CD4-positive, alpha-beta T cell (primary cell): ENCODE measurements around the gene APOBEC3A. TPM values are rescaled to one million over a fixed set of nuclear protein-coding genes. Genes with fewer than 3 reads are reported as not detected.

Source experiments
- ATAC-seq: fragments of 200-7000 bp; cut with Tn5 transposase; one replicate; pipeline ENCODE4 v1.10.0; 2022; ENCODE audit warnings: mild to moderate bottlenecking; ENCODE audit not compliant: poor library complexity
- CTCF ChIA-PET: fragments of 350-600 bp; sonication (Branson Sonifier 250); formaldehyde crosslinking; loops from one replicate; lab custom pipeline; 2021; ENCODE audit warnings: antibody characterized with exemption, inconsistent platforms; lab: Charles Lee
- POLR2A ChIA-PET: fragments of 350-600 bp; sonication (Branson Sonifier 250); formaldehyde crosslinking; loops from one replicate; lab custom pipeline; 2021; ENCODE audit warnings: antibody characterized with exemption, inconsistent platforms; lab: Charles Lee
- DNase-seq, 14 experiments: peaks; one replicate each; pipeline ENCODE4 v3.0.0-alpha.2; 2013 to 2020; ENCODE audit warnings: mixed read lengths in 2 of 14
- H3K27ac ChIP-seq, 2 donors: one replicate each; pipeline versions ENCODE4 v1.5.1 to v1.7.0; 2013; ENCODE audit warnings: low read length in 2 of 2, low read depth in 1 of 2, mild to moderate bottlenecking in 1 of 2
- H3K27me3 ChIP-seq, 2 experiments: 1 replicate in 1 of 2; 2 replicates in 1 of 2; pipeline versions ENCODE4 v1.6.1 to v1.7.0; 2013; ENCODE audit warnings: low read length in 2 of 2, control low read depth in 1 of 2, mild to moderate bottlenecking in 1 of 2, moderate library complexity in 1 of 2; ENCODE audit not compliant: insufficient read depth in 2 of 2, control insufficient read depth in 1 of 2
- H3K36me3 ChIP-seq: one replicate; pipeline ENCODE4 v1.6.1; 2013; ENCODE audit warnings: low read length, control low read depth; ENCODE audit not compliant: insufficient read depth
- H3K4me1 ChIP-seq: one replicate; pipeline ENCODE4 v1.6.1; 2013; ENCODE audit warnings: low read length, control low read depth; ENCODE audit not compliant: insufficient read depth
- H3K4me3 ChIP-seq: one replicate; pipeline ENCODE4 v1.5.1; 2013; ENCODE audit warnings: mild to moderate bottlenecking, low read length, moderate library complexity
- H3K9me3 ChIP-seq, 2 experiments: 1 replicate in 1 of 2; 2 replicates in 1 of 2; pipeline versions ENCODE4 v1.6.1 to v1.7.0; 2013; ENCODE audit warnings: low read length in 2 of 2, mild to moderate bottlenecking in 2 of 2, control low read depth in 1 of 2, moderate library complexity in 1 of 2; ENCODE audit not compliant: control insufficient read depth in 1 of 2, insufficient read depth in 1 of 2
- H3K27ac Mint-ChIP-seq: one replicate; pipeline ENCODE4 v1.8.0; 2020; ENCODE audit warnings: mixed read lengths
- H3K27me3 Mint-ChIP-seq: one replicate; pipeline ENCODE4 v1.8.0; 2021; ENCODE audit warnings: mixed read lengths
- H3K36me3 Mint-ChIP-seq: one replicate; pipeline ENCODE4 v1.8.0; 2021; ENCODE audit warnings: low read depth, mixed read lengths
- H3K4me1 Mint-ChIP-seq: one replicate; pipeline ENCODE4 v1.8.0; 2021; ENCODE audit warnings: low read depth, mixed read lengths
- H3K4me3 Mint-ChIP-seq: one replicate; pipeline ENCODE4 v1.8.0; 2020; ENCODE audit warnings: mild to moderate bottlenecking, mixed read lengths
- H3K9me3 Mint-ChIP-seq: one replicate; pipeline ENCODE4 v1.8.0; 2020; ENCODE audit warnings: mixed read lengths
- CTCF ChIP-seq: fragments of 200-600 bp; IDR thresholded peaks from one replicate; pipeline ENCODE4 v1.8.0; 2022; ENCODE audit warnings: antibody characterized with exemption, mild to moderate bottlenecking
- intact Hi-C, 2 experiments: fragments of 100-400 bp; cut with DNase I in 1 of 2; cut with micrococcal nuclease in 1 of 2; formaldehyde crosslinking; loops; one replicate each; pipeline versions ENCODE4 v1.15.1 to v1.9.0; 2023 to 2025; cut with DNase I, micrococcal nuclease
- total RNA-seq, 174 experiments: library from RNA in 2 of 174; stranded (reverse) in 2 of 174; gene quantifications; one replicate each; pipeline ENCODE4 v1.2.3 and lab custom pipeline; 2021 to 2026

APOBEC3A gene
- total RNA-seq, 2 experiments from 2014 or later: 0.74 to 1.6 TPM

- peaks cover 33% of the 10 kb centered on the region for H3K27me3 Mint-ChIP-seq
- no peaks in the 10 kb centered on the region for H3K4me1 Mint-ChIP-seq
- Histone ChIP-seq H3K9me3 (no peaks in the 10 kb centered on the region), H3K4me3 (no peak overlapping the region), H3K36me3 (no peaks in the 10 kb centered on the region), H3K27ac (no peak overlapping the region), H3K4me1 (no peaks in the 10 kb centered on the region), H3K27me3 (peaks cover 5 to 9% of the 10 kb centered on the region in 2 experiments)
- no peaks in the 10 kb centered on the region for H3K36me3 Mint-ChIP-seq
- TF ChIP-seq CTCF: no peak
- H3K27ac Mint-ChIP-seq: no peak overlapping the region
- no peak overlapping the region for H3K4me3 Mint-ChIP-seq
- ChIA-PET CTCF (interaction anchor here (1.0 to 1.5 kb wide), 2 partner anchors 13 to 83 kb away, joined by 3 to 4 read pairs; no protein-coding TSS in a partner anchor), POLR2A (no interaction called here)
- ATAC-seq (no peak), DNase-seq (no peak)
- no peaks in the 10 kb centered on the region for H3K9me3 Mint-ChIP-seq
- intact Hi-C loops: no loop called here
These were observed 37.7 kb upstream of the APOBEC3A start for GRCh38 chr22:38919631-38920190.

- no peak overlapping the region for H3K27ac Mint-ChIP-seq
- ChIA-PET CTCF (no interaction called here), POLR2A (no interaction called here)
- peaks cover 42% of the 10 kb centered on the region for H3K27me3 Mint-ChIP-seq
- Histone ChIP-seq H3K4me3 (no peak overlapping the region), H3K27me3 (peaks cover 12 to 14% of the 10 kb centered on the region in 2 experiments), H3K36me3 (no peaks in the 10 kb centered on the region), H3K27ac (no peak overlapping the region), H3K4me1 (no peaks in the 10 kb centered on the region), H3K9me3 (no peaks in the 10 kb centered on the region)
- no peaks in the 10 kb centered on the region for H3K4me1 Mint-ChIP-seq
- ATAC-seq (no peak), DNase-seq (no peak)
- no peak for TF ChIP-seq CTCF
- intact Hi-C loops: no loop called here
- no peaks in the 10 kb centered on the region for H3K9me3 Mint-ChIP-seq
- no peaks in the 10 kb centered on the region for H3K36me3 Mint-ChIP-seq
- H3K4me3 Mint-ChIP-seq: no peak overlapping the region
These were observed 36.3 kb upstream of the APOBEC3A start for GRCh38 chr22:38921120-38921519.

- intact Hi-C loops: no loop called here
- ChIA-PET CTCF (no interaction called here), POLR2A (no interaction called here)
- no peaks in the 10 kb centered on the region for H3K4me1 ChIP-seq
- Mint-ChIP-seq H3K27ac (no peak overlapping the region), H3K4me1 (no peaks in the 10 kb centered on the region), H3K4me3 (no peak overlapping the region), H3K27me3 (peaks cover 37% of the 10 kb centered on the region), H3K9me3 (no peaks in the 10 kb centered on the region), H3K36me3 (no peaks in the 10 kb centered on the region)
- TF ChIP-seq CTCF: no peak
- H3K9me3 ChIP-seq: no peaks in the 10 kb centered on the region
- no peak for ATAC-seq
- H3K36me3 ChIP-seq: no peaks in the 10 kb centered on the region
- no peak overlapping the region for H3K4me3 ChIP-seq
- DNase-seq: no peak
- H3K27ac ChIP-seq: no peak overlapping the region
- peaks cover 14% of the 10 kb centered on the region in 2 experiments for H3K27me3 ChIP-seq
These were observed 35.6 kb upstream of the APOBEC3A start for GRCh38 chr22:38921806-38922205.
